ENCODE data around the gene NEUROG3. TPM values are rescaled to one million over a fixed set of nuclear protein-coding genes. Genes with fewer than 3 reads are reported as not detected.

The NEUROG3 gene
- total RNA-seq, 1 donor from 2014 or later: 0.38 TPM

- ChIA-PET POLR2A (no interaction called here), CTCF (no interaction called here)
- no peaks in the 10 kb centered on the region for H3K36me3 Mint-ChIP-seq (ENCODE audit: low read depth)
- peaks cover 29% of the 10 kb centered on the region for H3K27me3 Mint-ChIP-seq
- peaks cover 7% of the 10 kb centered on the region for H3K9me3 Mint-ChIP-seq
- H3K27ac Mint-ChIP-seq: no peak overlapping the region
- intact Hi-C loops (cut with micrococcal nuclease): no loop called here
- no peak for ATAC-seq (ENCODE audit: low read depth)
- TF ChIP-seq, protein P1, sequence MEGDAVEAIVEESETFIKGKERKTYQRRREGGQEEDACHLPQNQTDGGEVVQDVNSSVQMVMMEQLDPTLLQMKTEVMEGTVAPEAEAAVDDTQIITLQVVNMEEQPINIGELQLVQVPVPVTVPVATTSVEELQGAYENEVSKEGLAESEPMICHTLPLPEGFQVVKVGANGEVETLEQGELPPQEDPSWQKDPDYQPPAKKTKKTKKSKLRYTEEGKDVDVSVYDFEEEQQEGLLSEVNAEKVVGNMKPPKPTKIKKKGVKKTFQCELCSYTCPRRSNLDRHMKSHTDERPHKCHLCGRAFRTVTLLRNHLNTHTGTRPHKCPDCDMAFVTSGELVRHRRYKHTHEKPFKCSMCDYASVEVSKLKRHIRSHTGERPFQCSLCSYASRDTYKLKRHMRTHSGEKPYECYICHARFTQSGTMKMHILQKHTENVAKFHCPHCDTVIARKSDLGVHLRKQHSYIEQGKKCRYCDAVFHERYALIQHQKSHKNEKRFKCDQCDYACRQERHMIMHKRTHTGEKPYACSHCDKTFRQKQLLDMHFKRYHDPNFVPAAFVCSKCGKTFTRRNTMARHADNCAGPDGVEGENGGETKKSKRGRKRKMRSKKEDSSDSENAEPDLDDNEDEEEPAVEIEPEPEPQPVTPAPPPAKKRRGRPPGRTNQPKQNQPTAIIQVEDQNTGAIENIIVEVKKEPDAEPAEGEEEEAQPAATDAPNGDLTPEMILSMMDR (IDR thresholded peaks at IDR 0.05): no peak
- H3K4me3 Mint-ChIP-seq: no peak overlapping the region
- peaks cover 8% of the 10 kb centered on the region for H3K4me1 Mint-ChIP-seq
- DNase-seq: no peak
These were observed 40.9 kb upstream of the NEUROG3 start for GRCh38 chr10:69614130-69614529.

DNA sequence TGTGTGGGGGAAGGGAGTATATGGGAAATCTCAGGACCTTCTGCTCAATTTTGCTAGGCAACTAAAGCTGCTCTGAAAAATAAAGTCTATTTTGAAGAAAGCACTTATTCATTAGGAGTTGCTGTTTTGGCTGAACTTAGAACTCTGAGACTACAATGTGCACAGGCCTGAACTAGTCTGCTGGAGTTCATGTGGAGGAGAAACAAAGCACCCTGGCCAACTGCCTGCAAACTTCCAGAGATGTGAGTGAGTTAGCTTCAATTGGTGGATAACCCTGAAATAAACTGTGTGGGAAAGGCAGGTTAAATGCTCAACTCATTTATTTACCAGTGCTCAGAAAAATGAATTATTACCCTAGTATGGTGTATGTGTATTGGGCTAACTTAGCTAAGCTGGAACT, 39.5 kb upstream of the NEUROG3 start:
- Mint-ChIP-seq H3K36me3 (ENCODE audit: low read depth) (no peaks in the 10 kb centered on the region), H3K27me3 (peaks cover 32% of the 10 kb centered on the region), H3K9me3 (peaks cover 7% of the 10 kb centered on the region), H3K4me1 (peaks cover 8% of the 10 kb centered on the region), H3K4me3 (no peak overlapping the region), H3K27ac (no peak overlapping the region)
- POLR2A ChIA-PET: no interaction called here
- TF ChIP-seq, protein P1 (IDR thresholded peaks at IDR 0.05): no peak
- ATAC-seq (ENCODE audit: low read depth): no peak
- CTCF ChIA-PET: interaction anchor here (1.0 kb wide), 1 partner anchor 14 kb away, joined by 3 read pairs; no protein-coding TSS in a partner anchor
- no peak for DNase-seq
- intact Hi-C loops (cut with micrococcal nuclease): no loop called here

- DNase-seq (no peak), ATAC-seq (ENCODE audit: low read depth) (no peak)
- CTCF ChIA-PET: no interaction called here
- H3K27ac Mint-ChIP-seq: no peak overlapping the region
- peaks cover 41% of the 10 kb centered on the region for H3K27me3 Mint-ChIP-seq
- TF ChIP-seq, protein P1 (IDR thresholded peaks at IDR 0.05): no peak
- no peaks in the 10 kb centered on the region for H3K36me3 Mint-ChIP-seq (ENCODE audit: low read depth)
- H3K4me1 Mint-ChIP-seq: peaks cover 3% of the 10 kb centered on the region
- intact Hi-C loops (cut with micrococcal nuclease): no loop called here
- POLR2A ChIA-PET: no interaction called here
- H3K9me3 Mint-ChIP-seq: peaks cover 4% of the 10 kb centered on the region
- H3K4me3 Mint-ChIP-seq: no peak overlapping the region
These were observed 35.9 kb upstream of the NEUROG3 start for GRCh38 chr10:69609077-69609476.

DNA sequence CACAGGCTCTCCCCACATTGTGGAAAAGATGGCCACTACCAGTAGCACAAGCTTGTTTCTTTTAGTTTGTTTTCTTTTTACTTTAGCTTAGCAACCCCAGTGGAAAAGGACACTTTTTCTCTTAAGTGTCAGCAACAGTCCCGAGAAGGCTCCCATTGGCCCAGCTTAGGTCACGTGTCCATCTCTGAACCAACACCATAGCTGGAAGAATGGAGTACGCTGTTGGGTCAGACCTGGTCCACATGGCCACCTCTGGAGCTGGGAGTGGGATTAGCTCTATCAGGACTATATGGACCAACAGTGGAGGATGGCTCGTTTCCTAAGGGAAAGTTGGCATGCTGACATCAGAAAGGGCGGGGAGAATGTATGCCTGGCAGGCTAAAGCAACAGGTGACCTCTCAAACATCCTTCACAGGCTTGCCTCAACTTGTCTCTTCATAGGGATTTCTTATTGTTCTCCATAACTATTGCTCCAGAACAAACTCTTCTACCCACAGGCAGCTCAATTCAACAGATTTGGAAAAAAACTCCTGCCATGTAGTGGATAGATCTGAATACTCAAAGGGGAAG, 27.6 kb upstream of the NEUROG3 start:
- CTCF ChIA-PET: interaction anchor here (1.1 kb wide), 1 partner anchor 29 kb away, joined by 4 read pairs; the partner anchor contains the start of gene FAM241B
- peaks cover 2% of the 10 kb centered on the region for H3K9me3 Mint-ChIP-seq
- no peak overlapping the region for H3K27ac Mint-ChIP-seq
- DNase-seq: no peak
- no peak overlapping the region for H3K4me3 Mint-ChIP-seq
- intact Hi-C loops (cut with micrococcal nuclease): no loop called here
- H3K27me3 Mint-ChIP-seq: peaks cover 62% of the 10 kb centered on the region
- no peaks in the 10 kb centered on the region for H3K4me1 Mint-ChIP-seq
- no peaks in the 10 kb centered on the region for H3K36me3 Mint-ChIP-seq (ENCODE audit: low read depth)
- ATAC-seq (ENCODE audit: low read depth): no peak
- POLR2A ChIA-PET: no interaction called here
- TF ChIP-seq, protein P1 (IDR thresholded peaks at IDR 0.05): no peak

DNA sequence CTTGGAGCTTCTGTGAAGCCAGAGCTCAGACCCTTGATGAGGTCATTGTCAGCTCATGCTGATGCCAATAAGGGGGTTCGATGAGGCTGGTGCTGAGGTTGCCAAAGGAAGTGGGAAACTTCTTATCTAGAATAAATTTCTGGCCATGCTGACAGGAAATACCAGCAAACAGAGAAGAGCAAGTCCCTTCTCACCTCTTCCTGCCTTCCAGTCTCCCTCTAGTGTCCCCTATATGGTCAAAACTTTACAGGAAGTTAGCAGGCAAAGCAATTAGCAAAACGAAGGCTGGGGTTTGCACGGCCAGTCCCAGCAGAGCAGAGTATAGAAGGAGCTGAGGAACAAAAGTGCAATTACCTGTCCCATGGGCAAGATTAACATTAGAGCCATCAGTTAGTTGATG, 15.1 kb upstream of the NEUROG3 start:
- DNase-seq (no peak), ATAC-seq (ENCODE audit: low read depth) (no peak)
- no peak overlapping the region for H3K4me3 Mint-ChIP-seq
- no peak overlapping the region for H3K27ac Mint-ChIP-seq
- ChIA-PET CTCF (no interaction called here), POLR2A (no interaction called here)
- H3K36me3 Mint-ChIP-seq (ENCODE audit: low read depth): no peaks in the 10 kb centered on the region
- no peaks in the 10 kb centered on the region for H3K9me3 Mint-ChIP-seq
- H3K27me3 Mint-ChIP-seq: peaks cover 9% of the 10 kb centered on the region
- TF ChIP-seq, protein P1 (IDR thresholded peaks at IDR 0.05): no peak
- intact Hi-C loops (cut with micrococcal nuclease): no loop called here
- H3K4me1 Mint-ChIP-seq: no peaks in the 10 kb centered on the region

Data from activated B cell treated with CpG ODN at 0.5 μM for 24 hours (primary cell).